SHP77 (cell line): ENCODE data around the gene STX2.
"Not testable (repeated sequence)": the region's sequence is repeated elsewhere in the genome, so short reads cannot be mapped to it uniquely, and the experiment has no call there.

ENCODE experiments used
- DNase-seq, 2 experiments: peaks; one replicate each; lab custom pipeline; 2025; lab: John Stamatoyannopoulos, UW

The STX2 gene

DNA sequence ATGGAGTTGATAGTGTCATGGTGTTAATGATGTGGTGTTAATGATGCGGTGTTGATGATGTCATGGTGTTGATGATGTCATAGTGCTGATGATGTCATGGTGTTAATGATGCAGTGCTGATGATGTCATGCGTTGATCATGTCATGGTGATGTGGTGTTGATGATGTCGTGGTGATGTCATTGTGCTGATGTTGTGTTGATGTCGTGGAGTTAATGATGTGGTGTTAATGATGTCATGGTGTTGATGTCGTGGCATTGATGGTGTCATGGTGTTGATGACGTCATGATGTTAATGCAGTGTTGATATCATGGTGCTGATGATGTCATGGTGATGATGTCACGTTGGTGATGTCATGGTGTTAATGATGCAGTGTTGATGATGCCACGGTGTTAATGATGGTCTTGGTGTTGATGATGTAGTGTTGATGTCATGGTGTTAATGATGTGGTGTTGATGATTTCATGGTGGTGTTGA is 73.8 kb downstream of the STX2 start:
- no peak for DNase-seq

DNA sequence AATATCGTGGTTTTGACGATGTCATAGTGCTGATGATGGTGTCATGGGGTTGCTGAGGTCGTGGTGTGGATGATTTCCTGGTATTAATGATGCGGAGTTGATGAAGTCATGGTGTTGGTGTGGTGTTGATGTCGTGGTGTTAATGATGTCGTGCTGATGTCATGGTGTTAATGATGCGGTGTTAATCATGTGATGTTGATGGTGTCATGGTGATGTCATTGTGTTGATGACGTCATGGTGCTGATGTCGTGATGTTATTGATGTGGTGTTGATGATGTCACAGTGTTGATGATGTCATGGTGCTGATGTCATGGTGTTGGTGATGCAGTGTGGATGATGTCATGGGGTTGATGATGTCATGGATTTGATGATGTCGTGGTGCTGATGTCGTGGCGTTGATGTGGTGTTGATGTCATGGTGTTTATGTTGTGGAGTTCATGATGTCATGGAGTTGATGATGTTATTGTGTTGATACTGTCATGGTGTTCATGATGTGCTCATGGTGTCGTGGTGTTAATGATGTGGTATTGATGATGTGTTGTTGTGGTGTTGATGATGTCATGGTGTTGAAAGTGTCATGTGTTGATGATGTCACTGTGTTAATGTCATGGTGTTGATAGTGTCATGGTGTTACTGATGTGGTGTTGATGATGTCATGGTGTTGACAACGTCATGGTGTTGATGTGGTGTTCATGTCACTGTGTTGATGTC is 74.4 kb downstream of the STX2 start:
- no peak for DNase-seq

DNA sequence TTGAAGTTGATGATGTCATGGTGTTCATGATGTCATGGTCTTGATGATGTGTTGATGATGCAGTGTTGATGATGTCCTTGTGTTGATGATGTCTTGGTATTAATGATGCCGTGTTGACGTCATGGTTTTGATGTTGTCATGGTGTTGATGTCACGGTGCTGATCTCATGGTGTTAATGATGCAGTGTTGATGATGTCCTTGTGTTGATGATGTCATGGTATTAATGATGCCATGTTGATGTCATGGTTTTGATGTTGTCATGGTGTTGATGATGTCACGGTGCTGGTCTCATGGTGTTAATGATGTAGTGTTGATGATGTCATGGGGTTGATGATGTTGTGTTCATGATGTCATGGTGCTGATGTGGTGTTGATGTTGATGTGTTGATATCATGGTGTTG is 75.0 kb downstream of the STX2 start:
- DNase-seq = no peak

DNA sequence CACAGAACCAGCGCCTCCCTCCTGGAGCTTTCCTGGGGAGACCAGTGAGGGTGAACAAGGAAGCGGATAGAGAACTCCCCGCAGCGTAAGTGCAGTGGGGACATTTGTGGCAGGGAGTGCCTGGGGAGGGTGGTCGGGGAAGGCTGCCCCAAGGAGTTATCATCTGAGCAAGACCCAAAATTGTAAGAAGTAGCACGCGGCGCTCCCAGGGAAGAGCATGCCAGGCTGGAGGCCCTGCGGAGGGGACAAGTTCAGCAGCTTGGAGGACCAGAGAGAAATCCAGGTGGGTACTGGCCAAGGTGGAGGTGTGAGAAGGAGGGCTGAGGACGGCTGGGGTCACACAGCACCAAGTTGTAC is 76.8 kb downstream of the STX2 start:
- DNase-seq = no peak

- peak; percentile 74 to 78 for DNase-seq
Observed at GRCh38 chr12:130761537-130762318, 77.3 kb downstream of the STX2 start.

DNA sequence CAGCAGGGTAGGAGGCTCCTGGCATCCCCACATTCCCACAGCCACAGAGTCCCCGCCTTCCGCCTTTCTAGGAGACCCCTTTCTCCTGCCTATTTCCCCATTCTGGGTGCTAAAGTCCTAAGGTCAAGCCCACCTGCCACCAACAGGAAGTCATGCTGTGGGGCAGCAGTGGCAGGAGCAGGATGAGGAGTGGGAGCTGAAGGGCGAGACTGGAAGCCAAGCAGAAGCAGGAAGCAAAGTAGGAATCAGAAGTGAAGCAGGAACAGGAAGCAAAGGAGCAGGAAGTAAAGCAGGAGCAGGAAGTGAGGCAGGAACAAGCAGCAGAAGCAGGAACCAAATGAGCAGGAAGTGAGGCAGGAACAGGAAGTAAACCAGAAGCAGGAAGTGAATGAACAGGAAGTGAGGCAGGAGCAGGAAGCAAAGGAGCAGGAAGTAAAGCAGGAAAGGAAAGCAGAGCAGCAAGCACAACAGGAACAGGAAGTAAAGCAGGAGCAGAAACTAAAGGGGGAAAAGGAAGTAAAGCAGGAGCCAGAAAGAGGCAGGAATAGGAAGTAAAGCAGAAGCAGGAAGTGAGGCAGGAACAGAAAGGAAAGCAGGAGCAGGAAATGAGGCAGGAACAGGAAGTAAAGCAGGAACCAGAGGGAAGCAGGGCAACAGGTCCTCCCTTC is 84.7 kb downstream of the STX2 start:
- DNase-seq = no peak

DNA sequence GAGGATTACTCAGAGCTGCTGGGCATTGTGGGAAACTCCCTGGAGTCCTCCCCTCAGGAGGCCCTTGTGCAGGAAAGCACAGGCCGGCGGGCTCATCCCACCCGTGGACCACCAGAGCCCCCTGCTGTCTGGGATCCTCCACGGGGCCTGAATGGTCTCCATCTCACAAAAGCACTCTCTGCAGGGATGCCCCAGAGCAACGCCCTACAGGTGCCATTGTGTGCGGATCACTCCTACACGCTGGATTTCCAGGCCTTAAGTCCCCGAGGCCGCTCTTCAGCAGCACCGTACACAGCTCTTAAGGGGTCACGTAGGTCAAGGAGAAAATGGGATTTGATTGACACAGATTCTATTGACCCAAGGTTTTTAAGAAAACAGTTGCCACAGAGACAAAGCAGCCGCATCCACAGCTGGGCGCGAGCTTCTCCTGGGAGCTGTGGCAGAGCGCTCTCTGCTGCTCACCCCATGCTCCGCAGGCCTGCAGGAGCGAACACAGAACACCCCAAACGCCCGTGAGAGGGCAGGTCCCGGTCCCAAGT is 86.3 kb downstream of the STX2 start:
- DNase-seq = peak; percentile 56 to 59

GRCh38 chr12:130752037-130752436 is 87.0 kb downstream of the STX2 start:
- DNase-seq = not testable (repeated sequence)

DNA sequence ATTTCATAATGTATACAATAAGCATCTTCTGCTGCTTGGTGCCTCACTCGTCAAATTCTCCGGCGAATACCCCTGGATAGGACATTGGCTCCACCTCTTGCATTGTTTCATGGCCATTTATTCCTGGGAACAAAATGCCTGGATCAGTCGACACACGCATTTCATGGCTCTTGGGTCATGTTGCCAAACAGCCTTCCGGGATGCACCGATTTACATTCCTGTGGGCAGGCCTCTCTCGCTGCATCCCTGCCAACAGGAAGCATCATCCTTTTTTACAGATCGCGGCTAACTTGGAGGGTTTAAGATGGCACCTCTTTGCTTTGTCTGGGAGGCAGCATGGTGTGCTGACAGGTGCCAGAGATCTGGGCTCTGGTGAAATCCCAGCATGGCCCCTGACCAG is 90.3 kb downstream of the STX2 start:
- no peak for DNase-seq

- peak; percentile 73 to 78 for DNase-seq
Observed at GRCh38 chr12:130747867-130748740, 90.9 kb downstream of the STX2 start.

GRCh38 chr12:130746546-130746945 is 92.5 kb downstream of the STX2 start:
- DNase-seq = no peak

DNA sequence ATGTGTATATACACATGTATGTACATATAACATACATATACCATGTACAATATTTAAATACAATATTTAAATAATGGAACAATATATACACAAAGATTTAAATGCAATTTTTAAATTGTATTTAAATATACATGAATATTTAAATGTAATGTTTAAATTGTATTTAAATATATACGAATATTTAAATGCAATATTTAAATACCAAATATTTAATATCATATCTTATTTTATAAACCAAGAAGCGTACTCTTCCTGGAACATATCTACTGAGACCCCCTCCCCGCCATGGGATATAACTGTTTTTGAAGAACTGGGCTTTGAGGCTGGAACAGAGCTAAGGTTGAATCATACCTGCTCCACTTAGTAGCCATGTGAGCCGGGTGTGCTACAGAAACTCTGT is 93.1 kb downstream of the STX2 start:
- no peak for DNase-seq

- no peak for DNase-seq
Observed at GRCh38 chr12:130744274-130744673, 94.8 kb downstream of the STX2 start.

DNA sequence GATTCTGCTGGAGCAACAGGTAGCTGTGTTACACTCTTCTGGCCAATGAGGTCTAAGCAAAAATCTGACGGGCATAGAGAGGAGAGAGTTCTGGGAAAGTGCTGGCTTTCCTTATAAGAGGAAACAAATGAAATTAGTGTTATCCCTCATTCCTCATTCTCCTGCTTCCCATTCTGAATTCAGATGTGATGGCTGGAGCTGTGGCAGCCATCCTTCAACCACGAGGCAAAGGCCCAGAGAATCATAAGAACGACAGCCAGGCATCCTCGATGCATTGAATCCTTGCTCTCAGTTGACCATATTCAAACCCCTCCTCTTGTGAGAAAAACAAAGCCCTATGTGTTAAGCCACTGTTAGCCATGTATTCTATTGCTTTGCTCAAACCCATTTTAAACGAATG is 95.4 kb downstream of the STX2 start:
- DNase-seq = no peak

- DNase-seq = no peak
Observed at GRCh38 chr12:130743176-130743575, 95.9 kb downstream of the STX2 start.

DNA sequence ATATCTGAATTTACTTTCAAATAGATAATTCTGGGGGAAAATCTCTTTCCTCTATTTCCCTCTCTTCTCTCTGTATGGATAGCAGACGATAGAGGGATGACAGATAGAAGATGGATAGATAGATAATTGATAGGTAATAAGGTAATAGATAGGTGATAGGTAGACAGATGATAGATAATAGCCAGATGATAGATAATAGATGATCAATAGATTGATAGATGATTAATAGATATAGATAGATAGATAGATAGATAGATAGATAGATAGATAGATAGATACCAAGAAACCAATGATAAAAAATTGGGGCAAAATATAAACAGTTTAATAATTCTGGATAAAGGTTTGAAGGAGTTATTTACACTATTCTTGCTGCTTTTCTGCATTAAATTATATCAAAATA is 96.3 kb downstream of the STX2 start:
- no peak for DNase-seq

DNA sequence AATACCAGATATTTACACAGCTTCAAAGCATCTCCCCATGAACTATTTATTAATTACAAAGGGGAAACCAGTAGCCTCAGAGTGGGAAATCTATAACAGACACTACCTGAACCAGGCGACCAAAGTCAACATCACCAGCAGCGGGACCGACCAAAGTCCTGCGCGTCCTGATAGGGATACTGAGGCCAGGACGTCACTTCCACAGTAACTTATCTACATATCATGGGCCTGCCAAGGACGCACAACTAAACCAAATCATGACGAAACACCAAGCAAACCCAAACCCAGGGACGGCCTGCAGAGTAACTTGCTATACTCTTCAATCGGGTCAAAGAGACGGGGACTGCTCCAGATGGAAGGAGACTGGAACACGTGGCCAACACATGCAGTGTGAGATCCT is 96.9 kb downstream of the STX2 start:
- no peak for DNase-seq
